Stimulated activated CD4-positive, alpha-beta T cell treated with anti-CD3 and anti-CD28 coated beads, Interleukin-1b, Interleukin-23, amount 100 ng/mL, for 4 hours (primary cell): ENCODE results near the gene SLC2A8.

Experiments
- DNase-seq, 2 donors: peaks; one replicate each; pipeline ENCODE4 v3.0.0-alpha.2; 2020; ENCODE audit warnings: low read depth in 2 of 2

The SLC2A8 gene

DNA sequence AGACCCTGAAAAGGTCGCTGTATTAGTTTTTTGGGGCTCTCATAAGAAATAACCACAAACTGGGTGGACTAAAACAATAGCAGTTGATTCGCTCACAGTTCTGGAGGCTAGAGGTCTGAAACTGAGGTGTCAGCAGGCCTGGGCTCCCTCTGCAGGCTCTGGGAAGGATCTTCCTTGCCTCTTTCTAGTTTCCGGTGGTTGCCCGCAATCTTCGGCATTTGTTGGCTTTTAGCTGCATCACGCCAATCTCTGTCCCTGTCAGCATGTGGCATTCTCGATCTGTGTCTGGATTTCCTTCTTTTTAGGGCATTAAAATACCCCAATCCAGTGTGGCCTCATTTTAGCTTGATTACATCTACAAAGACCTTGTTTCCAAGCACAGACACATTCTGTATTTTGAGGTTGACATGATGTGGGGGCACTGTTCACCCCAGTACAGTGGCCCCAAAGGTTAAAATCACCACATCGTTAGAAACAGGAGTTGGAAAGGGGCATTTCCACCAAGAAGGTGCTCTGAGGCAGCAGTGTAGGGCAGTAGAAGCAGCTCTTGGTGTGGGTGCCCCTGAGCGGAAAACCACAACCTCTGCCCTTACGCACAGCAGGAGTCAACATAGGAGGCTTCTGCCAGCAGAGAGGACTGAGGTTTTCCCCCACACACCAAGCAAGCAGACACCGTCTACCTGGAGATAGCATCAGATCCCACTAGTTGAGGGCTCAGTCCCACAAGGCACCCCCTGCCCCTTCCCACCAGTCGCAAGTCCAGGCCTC lies 40.7 kb downstream of the SLC2A8 start:
- no peak for DNase-seq

GRCh38 chr9:127438394-127438793 lies 41.4 kb downstream of the SLC2A8 start:
- DNase-seq = no peak

- no peak for DNase-seq
Measured at GRCh38 chr9:127444283-127444920, 47.4 kb downstream of the SLC2A8 start.

DNA sequence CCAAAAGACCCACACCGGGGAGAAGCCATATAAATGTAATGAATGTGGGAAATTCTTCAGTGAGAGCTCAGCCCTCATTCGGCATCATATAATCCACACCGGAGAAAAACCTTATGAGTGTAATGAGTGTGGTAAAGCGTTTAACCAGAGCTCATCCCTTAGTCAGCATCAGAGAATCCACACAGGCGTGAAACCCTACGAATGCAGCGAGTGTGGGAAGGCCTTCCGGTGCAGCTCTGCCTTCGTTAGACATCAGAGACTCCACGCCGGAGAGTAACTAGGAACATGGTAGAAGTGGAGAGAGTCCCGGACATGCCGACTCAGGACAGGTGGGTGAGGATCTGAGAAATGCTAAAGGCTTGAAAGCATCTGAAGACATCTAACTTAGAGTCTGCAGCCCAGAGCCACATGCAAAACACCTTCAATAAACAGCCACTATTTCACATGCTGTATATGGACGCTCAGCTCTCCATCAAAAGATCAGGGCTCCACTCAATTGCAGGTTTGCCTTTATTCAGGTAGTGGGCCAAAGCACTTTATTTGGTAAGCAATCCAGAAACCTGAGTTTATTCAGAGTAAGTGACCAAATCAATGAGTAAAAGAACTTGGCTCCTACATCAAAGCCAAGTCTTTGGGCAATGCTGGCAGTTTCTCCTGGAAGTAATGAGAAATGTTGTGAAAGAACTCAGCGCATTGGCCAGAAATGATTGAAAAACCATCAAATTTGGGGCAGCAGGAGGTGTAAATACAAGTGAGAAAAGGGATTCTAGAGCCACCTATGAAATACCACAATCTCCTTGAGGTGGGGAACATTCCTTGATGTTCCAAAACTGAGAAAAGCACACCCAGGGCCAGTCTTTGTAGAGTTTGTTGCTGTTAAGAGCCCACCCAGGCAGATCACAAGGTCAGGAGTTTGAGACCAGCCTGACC lies 48.2 kb downstream of the SLC2A8 start:
- no peak for DNase-seq

- DNase-seq = no peak
Measured at GRCh38 chr9:127445851-127446712, 49.1 kb downstream of the SLC2A8 start.

DNA sequence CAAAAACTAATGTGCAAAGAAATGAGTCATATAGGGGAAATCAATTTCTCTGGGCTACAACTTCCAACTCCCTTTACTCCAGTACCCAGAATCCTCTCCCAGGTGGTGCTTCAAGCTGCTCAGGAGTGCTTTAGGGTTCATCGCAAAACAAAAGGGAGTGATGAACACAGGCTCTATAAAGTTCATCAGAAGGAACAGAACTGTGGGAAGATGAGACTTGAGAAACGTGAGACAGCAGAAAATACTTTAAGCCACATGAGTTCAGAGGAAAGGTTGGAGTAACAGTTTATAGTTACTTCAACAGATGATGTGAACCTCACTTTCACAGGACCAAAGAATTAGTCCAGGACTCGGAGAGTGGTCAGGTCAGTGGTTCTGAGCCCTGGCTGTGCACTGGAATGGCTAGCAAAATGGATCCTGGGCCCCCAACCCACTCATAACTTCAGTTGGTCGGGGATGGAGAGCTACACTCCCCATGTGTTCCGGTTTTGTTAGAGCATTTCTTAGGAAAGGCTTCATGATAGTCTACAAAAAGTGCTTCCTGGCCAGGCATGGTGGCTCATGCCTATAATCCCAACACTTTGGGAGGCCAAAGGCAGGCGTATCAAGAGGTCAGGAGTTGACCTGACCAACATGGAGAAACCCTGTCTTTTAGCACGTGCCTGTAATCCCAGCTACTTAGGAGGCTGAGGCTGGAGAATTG lies 49.9 kb downstream of the SLC2A8 start:
- no peak for DNase-seq

DNA sequence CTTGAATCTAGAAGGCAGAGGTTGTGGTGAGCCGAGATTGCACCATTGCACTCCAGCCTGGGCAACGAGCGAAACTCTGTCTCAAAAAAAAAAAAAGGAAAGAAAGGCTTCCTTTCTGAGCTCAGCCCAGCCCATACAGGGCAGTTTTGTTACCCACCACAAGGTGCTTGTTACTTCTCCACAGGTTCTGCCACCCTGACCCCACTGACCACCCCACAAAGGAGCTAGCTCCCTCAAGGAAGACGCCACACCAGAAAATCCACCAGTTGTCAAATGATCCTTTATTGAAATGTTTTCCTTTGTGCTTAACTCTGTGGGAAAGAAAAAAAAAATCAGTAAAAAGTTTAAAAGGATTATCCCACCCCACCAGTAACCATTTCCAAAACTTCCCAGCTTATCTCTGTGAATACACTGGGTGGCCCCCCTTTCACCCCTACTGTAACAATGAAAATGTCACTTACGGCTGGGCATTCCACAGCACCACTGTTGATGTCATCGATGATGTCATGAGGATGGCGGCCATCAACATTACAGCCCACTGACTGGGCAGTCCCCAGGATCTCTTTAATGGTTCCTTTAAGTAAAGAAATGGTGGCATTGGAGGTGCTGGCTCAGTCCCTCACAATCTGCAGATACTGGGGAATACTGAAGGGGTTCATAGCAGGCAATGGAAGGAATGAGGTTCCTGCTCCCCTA lies 50.6 kb downstream of the SLC2A8 start:
- no peak for DNase-seq

DNA sequence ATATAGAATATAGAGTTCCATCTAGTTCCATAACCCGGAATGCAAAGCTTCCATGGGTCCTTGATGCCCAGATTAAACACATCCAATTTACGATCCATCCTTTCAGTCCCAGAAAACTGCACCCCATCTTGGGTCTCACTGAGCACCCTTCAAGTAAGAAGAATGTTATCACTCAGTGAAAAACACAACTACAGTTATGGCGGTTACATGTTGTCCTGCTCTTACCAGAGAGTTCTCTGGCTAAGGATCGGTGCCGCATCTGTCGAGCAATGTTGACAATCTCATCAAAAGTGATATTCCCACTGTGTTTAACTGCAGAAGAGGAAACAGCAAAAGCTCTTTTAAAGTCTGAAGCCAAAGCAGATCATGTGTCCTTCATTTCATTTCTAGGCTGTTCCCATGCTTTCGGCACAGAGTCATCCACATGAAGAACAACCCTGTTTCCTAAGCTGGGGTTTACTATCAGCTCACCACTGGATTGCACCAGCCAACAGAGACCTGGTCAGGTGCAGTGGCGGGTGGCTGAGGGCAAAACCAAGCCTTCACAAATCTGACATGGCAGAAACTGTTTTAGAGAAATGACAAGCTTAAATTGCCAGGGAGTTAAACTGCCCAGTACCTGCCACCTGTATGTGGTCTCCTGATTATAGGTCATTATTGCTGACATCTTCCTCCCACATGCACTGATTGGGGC lies 51.3 kb downstream of the SLC2A8 start:
- no peak for DNase-seq

DNA sequence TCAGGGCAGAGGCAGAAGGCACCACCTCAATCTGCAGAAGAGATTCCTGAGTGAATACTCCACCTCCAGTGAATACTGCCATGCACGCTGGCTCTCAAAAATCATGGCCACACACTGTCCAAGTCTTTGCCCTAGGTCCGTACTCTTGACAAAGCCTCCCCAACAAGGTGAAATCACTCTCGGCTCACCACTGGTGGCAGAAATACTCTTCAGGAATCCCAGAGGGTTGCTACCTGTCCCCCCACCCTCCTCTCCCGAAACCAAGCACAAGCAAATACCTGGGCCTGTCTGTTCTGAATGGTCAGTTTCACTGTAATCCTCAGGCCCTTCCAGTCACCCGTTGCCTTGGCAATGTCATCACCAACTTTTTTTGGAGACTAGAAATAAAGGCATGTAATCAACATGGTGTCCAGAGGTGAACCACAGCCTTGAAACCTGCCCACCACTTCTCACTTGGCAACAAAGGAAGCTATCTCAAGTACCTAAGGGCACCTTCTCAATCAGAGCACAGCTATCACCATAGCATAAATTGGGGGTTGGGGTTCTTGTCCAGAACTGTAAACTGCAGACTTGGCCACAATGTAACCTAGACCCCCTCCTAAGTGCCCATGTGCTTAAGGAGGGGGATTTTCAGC lies 52.5 kb downstream of the SLC2A8 start:
- no peak for DNase-seq

DNA sequence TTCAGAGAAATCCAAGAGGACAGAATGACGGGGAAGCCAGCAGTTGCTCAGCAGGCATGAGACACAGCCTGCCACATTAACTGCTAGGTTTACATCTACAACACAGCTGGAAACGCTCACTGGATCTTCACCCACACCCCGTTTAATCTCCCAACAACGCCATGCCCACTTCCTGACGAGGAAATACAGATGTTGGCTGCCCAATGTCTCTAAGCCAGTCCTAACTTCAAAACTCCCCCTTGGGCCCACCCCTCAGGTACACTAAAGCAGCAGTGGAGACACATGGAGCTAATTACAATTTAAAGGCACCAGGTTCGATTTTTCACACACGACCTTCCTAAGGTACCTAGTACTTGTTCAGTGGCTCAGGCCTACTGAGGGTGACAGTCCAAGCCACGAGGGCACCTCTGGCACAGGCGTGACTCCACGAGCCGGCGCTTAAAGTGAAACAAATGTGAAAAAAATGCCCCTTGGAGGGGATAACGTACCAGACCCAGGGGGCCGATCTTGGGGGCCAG lies 53.3 kb downstream of the SLC2A8 start:
- no peak for DNase-seq

- peak; percentile 99 to 100 for DNase-seq
Measured at GRCh38 chr9:127450830-127451607, 54.0 kb downstream of the SLC2A8 start, which contains the start of the genes LRSAM1 and RPL12. LRSAM1 (plus strand) TSS chr9:127451510; CDS start chr9:127454528, 3,018 bp downstream. RPL12 (minus strand) TSS chr9:127451406; CDS start chr9:127451317, 89 bp downstream.

GRCh38 chr9:127451608-127451857 lies 54.6 kb downstream of the SLC2A8 start:
- DNase-seq = no peak

DNA sequence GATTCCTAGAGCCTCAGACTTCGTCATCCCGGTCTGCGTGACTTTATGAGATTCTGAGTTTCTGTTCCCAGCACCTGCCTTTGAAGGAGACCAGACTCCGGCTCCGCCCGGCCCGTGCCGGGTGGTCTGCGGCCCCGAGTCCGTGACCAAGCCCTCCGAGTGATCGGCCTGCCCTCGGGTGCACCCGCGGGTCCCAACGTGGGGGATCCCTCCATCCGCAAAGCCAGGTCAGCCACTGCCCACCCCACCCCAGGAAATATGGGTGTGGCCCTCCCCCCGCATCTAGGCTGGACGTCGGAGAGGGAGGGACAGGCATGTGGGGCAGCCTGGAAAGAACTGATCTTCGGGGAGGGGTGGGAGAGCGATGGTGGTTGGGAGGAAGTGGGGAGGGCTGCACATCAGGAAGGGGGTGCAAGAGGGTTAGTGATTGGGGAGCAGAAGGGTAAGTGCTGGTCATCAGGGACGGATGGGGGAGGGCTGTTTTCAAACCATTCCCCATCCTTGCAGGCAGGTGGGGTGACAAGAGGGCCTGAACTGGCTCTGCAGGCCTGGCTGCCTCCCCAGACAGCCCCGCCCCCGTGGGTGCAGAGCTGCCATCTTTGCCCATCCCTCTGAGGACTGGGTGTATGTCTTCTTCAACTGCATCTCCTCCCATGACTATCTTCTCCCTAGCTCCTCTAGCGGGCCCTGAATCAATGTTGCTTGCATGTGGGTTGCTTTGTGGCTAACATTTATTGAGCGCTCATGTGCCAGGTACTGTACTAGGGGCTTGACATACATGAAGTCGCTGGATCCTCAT lies 55.1 kb downstream of the SLC2A8 start:
- DNase-seq = peak in 1 of 2 donors; percentile 35

DNA sequence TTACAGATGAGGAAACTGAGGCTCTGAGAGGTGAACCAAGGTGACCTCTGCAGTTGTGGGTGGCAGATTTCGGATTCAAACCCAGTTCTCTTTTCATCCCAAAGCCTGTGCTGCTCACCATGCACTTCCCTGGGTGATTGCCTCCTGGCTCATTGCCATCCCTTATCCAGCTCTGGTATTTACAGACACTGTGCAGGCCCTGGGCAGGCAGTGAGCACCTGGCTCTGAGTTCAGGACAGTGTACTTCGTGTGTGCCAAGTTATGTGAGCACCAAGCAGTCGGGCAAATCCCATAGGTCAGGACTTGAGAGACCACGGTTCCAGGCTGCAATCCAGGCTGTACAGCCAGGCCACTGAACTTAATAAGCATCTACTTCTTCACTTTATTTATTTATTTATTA lies 55.7 kb downstream of the SLC2A8 start:
- no peak for DNase-seq

DNA sequence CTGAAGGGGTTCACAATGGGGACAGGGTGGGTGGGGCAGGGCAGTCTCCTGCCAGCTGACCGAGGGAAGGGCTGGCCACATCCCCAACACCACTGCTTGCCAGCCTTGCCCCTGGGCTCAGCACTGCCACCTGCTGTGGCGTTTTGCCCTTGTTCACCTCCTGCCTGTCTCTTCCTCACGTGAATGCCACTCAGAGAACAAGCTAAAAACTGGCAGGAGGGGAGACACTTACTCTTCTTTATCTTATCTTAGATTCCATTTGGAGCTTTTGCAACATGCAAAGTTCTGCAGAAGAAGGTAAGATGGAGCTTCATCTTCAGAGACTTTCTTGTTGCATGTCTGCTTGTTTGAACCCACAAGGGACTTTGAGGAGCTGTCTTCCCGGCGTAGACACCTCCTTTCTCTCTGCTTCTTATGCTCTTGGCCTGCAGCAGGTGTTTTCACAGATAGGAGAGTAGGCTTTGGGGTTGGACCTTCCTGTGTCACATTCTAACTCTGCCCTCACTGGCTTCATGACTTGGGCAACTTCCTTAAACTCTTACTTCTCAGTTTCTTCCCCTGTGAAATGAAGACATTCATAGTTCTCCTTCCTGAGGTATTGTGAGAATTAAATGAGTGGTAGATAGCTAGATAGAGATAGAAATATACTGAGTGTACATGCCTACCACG lies 58.5 kb downstream of the SLC2A8 start:
- no peak for DNase-seq

- no peak for DNase-seq
Measured at GRCh38 chr9:127457191-127457878, 60.4 kb downstream of the SLC2A8 start.
